ENCODE data around the gene KRT74.

Gene KRT74

DNA sequence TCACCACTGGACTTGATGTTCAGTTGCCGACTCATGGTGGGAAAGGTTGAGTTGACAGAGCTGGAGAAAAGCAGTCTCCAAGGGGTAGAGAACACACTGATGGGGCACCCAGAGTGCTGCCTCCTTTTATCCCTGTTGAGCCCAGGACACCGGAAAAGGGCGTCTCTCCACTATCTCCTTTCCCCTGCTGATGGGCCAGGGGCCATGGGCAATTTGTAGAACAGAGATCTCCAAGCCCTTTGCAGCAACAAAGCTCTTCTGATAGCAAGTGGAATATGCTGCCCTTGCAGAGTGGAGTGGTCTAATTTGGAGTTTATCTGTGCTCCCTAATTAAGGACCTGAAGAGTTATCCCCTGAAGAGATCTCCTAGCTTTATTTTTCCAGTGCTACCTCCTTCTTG is at the start of gene KRT74:
TSS of gene KRT74 (minus strand) at position 101 of the 400 bp plus-strand sequence. CDS start at position 35, 66 bp downstream.
- DNase-seq (ENCODE audit: low read depth): no peak
- no peak within 1 kb of the TSS for H3K4me3 ChIP-seq (ENCODE audit: low read depth, low read length)
- TF ChIP-seq, protein P1, sequence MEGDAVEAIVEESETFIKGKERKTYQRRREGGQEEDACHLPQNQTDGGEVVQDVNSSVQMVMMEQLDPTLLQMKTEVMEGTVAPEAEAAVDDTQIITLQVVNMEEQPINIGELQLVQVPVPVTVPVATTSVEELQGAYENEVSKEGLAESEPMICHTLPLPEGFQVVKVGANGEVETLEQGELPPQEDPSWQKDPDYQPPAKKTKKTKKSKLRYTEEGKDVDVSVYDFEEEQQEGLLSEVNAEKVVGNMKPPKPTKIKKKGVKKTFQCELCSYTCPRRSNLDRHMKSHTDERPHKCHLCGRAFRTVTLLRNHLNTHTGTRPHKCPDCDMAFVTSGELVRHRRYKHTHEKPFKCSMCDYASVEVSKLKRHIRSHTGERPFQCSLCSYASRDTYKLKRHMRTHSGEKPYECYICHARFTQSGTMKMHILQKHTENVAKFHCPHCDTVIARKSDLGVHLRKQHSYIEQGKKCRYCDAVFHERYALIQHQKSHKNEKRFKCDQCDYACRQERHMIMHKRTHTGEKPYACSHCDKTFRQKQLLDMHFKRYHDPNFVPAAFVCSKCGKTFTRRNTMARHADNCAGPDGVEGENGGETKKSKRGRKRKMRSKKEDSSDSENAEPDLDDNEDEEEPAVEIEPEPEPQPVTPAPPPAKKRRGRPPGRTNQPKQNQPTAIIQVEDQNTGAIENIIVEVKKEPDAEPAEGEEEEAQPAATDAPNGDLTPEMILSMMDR (IDR thresholded peaks at IDR 0.05; ENCODE audit: control insufficient read depth, extremely low read depth, insufficient read depth): no peak

DNA sequence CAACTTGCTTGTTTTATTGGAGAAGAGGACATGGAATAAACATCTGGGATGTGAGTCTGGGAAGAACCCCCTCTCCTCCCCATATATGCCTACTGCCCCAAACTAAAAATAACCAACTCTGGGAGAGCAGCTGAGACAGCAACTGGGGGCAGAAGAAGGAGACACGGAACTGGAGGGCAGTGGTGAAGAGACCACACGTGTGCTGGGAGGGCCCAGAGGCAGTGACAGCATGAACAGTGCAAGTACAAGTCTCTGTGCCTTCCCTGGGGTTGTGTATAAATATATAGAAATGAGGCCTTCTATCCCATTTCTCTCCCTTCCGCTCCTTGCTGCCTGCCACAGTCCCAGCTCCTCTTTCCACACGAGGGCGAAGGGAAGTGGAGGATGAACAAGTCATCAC is 48.7 kb upstream of the KRT74 start:
- H3K4me3 ChIP-seq (ENCODE audit: low read depth, low read length): no peak overlapping the region
- no peak for DNase-seq (ENCODE audit: low read depth)
- TF ChIP-seq, protein P1 (IDR thresholded peaks at IDR 0.05; ENCODE audit: control insufficient read depth, extremely low read depth, insufficient read depth): no peak

DNA sequence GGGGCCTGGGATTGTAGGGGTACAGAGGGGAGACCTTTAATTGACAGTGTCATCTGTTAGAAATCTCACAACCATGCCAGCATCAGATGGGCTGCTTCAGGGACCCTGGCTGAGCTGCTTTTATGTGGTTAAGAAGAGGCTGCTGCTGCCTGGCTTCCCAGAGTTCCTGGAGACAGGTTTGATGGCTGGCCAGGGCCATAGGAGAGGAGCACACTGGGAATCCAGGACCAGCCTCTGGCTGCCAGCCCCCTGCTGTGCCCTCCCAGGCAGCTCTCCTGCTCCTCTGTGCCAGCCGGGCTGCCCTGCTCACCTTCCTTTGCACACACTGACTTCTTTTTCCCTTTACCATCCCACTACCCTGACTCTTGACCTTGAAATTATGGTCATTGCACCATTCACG is 45.2 kb upstream of the KRT74 start:
- H3K4me3 ChIP-seq (ENCODE audit: low read depth, low read length): no peak overlapping the region
- TF ChIP-seq, protein P1 (IDR thresholded peaks at IDR 0.05; ENCODE audit: control insufficient read depth, extremely low read depth, insufficient read depth): no peak
- DNase-seq (ENCODE audit: low read depth): no peak

DNA sequence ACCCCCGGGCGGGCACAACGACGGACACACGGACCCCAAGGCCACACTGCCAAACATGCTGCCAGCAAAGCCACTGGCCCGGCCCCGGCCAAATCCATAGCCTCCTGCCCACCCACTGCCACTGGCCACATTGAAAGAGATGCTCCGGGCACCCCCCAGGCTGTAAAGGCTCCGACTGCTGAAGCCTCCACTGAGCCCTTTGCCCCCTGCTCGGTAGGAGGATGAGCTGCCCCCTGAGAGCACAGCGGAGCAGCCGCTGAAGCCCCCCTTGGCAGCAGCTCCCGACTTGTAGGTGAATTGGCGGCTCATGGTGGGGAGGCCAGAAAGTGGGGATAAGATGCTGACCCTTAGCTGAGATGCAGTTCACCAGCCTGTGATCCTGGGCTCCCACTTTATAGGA is 44.6 kb upstream of the KRT74 start, which contains the start of gene KRT73:
TSS of gene KRT73 (minus strand) at position 344 of the 400 bp plus-strand sequence. CDS start at position 309, 35 bp downstream.
- TF ChIP-seq, protein P1 (IDR thresholded peaks at IDR 0.05; ENCODE audit: control insufficient read depth, extremely low read depth, insufficient read depth): no peak
- DNase-seq (ENCODE audit: low read depth): no peak

DNA sequence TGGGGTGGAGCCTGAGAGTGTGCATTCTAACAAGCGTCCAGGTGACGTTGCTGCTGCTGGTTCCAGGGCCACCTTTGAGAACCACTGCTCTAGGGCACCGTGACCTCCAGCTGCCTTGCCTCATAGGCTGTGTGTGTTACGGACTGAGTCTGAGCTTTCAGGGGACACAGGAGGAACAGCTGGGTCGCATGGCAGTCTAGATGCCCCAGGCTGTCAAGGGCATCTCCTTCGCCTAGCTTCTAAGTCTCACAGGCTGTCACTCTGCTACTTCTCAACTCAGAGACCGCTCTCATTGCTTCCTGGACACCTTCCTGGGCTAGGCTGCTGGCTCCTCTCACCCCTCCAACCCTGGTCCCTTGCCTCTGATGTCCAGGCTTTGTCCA is 43.8 kb upstream of the KRT74 start:
- no peak overlapping the region for H3K4me3 ChIP-seq (ENCODE audit: low read depth, low read length)
- DNase-seq (ENCODE audit: low read depth): no peak
- TF ChIP-seq, protein P1 (IDR thresholded peaks at IDR 0.05; ENCODE audit: control insufficient read depth, extremely low read depth, insufficient read depth): no peak

More for the DNA sequence above, 44.6 kb upstream of the KRT74 start, which contains the start of gene KRT73:
- H3K4me3 ChIP-seq (ENCODE audit: low read depth, low read length): no peak within 1 kb of the TSS

DNA sequence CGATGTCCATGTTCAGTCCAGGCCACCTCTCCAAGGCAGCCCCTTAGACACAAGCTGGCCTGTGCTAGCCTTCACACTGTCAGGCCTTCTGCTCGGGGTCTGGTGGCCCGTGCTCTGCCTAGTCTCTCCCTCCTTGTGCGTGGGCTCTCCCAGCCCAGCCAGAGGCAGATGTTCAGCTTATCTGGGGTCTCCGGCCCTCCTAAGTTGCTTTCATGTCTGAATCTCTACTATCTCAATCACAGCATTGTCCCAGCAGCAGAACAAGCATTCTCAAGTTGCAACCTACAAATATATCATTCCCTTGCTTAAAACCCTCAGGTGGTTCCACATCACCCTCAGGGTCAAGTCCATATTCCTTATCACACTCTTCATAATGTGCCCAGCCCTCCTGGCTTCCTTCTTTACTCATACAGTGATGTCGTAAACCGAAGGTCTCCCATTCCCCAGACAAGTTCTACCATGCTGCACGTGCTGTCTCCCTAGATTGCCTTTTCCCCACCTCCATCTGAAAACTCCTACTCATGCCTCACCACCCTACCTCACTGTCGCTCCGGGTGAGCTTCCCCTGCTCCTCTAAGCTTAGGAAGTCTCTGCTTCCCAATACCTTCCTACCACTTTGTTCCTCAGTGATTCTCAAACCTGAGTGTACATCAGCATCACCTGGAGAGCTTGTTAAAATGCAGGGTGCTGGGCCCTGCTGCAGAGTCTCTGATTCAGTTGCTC is 43.2 kb upstream of the KRT74 start:
- no peak overlapping the region for H3K4me3 ChIP-seq (ENCODE audit: low read depth, low read length)
- TF ChIP-seq, protein P1 (IDR thresholded peaks at IDR 0.05; ENCODE audit: control insufficient read depth, extremely low read depth, insufficient read depth): no peak
- no peak for DNase-seq (ENCODE audit: low read depth)

DNA sequence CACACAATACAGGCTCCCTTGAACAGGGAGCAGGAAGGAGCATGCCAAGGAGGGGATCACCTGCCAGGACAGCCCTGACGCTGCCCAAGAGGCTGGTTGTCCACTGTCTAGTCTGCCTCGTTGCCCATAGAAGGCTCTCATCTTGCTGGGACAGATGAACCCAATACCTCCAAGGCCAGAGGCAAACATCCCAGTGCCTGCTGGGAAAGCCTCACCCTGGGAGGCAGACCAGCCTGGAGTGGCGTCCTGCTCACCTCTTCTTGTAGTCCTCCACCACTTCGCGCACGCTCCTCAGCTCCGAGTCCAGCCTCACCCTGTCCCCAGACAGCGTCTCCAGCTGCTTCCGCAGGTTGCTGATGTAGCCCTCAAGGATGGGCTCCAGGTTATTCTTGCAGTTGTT is 42.3 kb upstream of the KRT74 start:
- H3K4me3 ChIP-seq (ENCODE audit: low read depth, low read length): no peak overlapping the region
- TF ChIP-seq, protein P1 (IDR thresholded peaks at IDR 0.05; ENCODE audit: control insufficient read depth, extremely low read depth, insufficient read depth): no peak
- DNase-seq (ENCODE audit: low read depth): no peak

Data from LNCaP clone FGC (cell line).